Measurements from ENCODE around the gene C2CD3. TPM values are rescaled to one million over a fixed set of nuclear protein-coding genes. Genes with fewer than 3 reads are reported as not detected.
"Not testable (repeated sequence)": the region's sequence is repeated elsewhere in the genome, so short reads cannot be mapped to it uniquely, and the experiment has no call there.

C2CD3 gene
- total RNA-seq, 1 donor from 2014 or later = 23.8 TPM

- Histone ChIP-seq H3K4me1 (no peaks in the 10 kb centered on the region), H3K9me3 (no peaks in the 10 kb centered on the region), H3K36me3 (peaks cover 0 to 40% of the 10 kb centered on the region in 2 donors), H3K27ac (no peak overlapping the region), H3K27me3 (no peaks in the 10 kb centered on the region), H3K4me3 (no peak overlapping the region)
- DNase-seq (ENCODE audit: extremely low spot score in 2 of 2) = no peak
- intact Hi-C loops (cut with DNase I) = no loop called here
- TF ChIP-seq, protein P1, sequence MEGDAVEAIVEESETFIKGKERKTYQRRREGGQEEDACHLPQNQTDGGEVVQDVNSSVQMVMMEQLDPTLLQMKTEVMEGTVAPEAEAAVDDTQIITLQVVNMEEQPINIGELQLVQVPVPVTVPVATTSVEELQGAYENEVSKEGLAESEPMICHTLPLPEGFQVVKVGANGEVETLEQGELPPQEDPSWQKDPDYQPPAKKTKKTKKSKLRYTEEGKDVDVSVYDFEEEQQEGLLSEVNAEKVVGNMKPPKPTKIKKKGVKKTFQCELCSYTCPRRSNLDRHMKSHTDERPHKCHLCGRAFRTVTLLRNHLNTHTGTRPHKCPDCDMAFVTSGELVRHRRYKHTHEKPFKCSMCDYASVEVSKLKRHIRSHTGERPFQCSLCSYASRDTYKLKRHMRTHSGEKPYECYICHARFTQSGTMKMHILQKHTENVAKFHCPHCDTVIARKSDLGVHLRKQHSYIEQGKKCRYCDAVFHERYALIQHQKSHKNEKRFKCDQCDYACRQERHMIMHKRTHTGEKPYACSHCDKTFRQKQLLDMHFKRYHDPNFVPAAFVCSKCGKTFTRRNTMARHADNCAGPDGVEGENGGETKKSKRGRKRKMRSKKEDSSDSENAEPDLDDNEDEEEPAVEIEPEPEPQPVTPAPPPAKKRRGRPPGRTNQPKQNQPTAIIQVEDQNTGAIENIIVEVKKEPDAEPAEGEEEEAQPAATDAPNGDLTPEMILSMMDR (IDR thresholded peaks at IDR 0.05) = no peak
- no peak for TF ChIP-seq POLR2AphosphoS5 (IDR thresholded peaks at IDR 0.05; ENCODE audit: insufficient read depth in 1 of 2, low read depth in 1 of 2)
- no peak for TF ChIP-seq POLR2A (IDR thresholded peaks at IDR 0.05)
These were observed 84.4 kb downstream of the C2CD3 start for GRCh38 chr11:74086242-74086884.

DNA sequence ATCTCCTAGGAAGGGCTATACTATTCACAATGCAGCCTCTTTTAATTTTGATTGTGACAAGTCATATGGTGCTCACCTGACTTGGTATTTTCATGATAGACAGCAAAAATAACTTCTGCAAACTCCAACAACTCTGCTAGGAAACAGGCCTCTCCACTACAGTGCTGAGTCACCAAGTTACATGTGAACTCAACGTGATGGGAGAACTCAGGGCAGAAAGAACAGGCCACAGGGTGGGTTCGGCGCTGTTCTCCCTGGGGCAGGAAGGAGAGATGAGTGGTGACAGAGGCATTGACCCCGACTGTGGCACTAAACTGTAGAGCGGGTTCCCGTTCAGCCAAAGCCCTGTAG is 85.3 kb downstream of the C2CD3 start:
- Histone ChIP-seq H3K36me3 (peaks cover 0 to 35% of the 10 kb centered on the region in 2 donors), H3K9me3 (no peaks in the 10 kb centered on the region), H3K27ac (no peak overlapping the region), H3K27me3 (no peaks in the 10 kb centered on the region), H3K4me3 (no peak overlapping the region), H3K4me1 (no peaks in the 10 kb centered on the region)
- TF ChIP-seq POLR2A (IDR thresholded peaks at IDR 0.05) (no peak), POLR2AphosphoS5 (IDR thresholded peaks at IDR 0.05; ENCODE audit: insufficient read depth in 1 of 2, low read depth in 1 of 2) (no peak)
- TF ChIP-seq, protein P1 (IDR thresholded peaks at IDR 0.05) = no peak
- DNase-seq (ENCODE audit: extremely low spot score in 2 of 2) = no peak
- intact Hi-C loops (cut with DNase I) = no loop called here

DNA sequence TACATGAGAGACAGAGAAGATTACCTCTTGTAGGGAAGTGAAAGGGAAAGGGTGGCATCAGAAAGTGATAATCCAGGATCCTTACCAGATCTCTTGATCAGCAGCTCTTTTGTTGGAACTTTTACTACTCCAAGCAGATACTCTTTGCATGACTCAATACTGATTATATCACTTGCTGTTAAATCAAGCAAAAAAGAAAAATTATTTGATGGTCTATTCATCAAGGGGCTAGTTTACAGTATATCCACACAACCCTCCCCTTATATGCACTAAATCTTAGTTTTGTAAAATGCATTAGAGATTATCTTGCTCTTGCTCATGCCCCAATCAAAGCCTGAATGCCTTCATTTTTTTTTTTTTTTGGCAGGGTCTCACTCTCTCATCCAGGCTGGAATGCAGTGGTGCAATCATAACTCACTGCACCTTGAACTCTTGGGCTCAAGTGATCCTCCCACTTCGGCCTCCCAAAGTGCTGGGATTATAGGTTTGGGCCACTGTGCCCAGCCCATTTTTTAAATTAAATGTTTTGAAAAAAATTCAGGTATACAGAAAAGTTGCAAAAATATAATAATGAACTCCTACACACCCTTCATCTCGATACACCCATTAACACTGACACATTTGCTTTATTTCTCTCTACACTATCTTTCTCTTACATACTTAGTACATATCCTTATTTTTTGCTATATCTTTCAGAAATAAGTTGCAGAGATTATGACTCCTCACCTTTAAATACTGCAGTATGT is 85.8 kb downstream of the C2CD3 start:
- H3K27me3 ChIP-seq = no peaks in the 10 kb centered on the region
- intact Hi-C loops (cut with DNase I) = no loop called here
- H3K9me3 ChIP-seq = no peaks in the 10 kb centered on the region
- DNase-seq (ENCODE audit: extremely low spot score in 2 of 2) = no peak
- H3K4me3 ChIP-seq = no peak overlapping the region
- H3K36me3 ChIP-seq = peaks cover 0 to 30% of the 10 kb centered on the region in 2 donors
- no peak overlapping the region for H3K27ac ChIP-seq
- no peaks in the 10 kb centered on the region for H3K4me1 ChIP-seq
- TF ChIP-seq POLR2AphosphoS5 (IDR thresholded peaks at IDR 0.05; ENCODE audit: insufficient read depth in 1 of 2, low read depth in 1 of 2) (no peak), POLR2A (IDR thresholded peaks at IDR 0.05) (no peak)
- TF ChIP-seq, protein P1 (IDR thresholded peaks at IDR 0.05) = no peak

DNA sequence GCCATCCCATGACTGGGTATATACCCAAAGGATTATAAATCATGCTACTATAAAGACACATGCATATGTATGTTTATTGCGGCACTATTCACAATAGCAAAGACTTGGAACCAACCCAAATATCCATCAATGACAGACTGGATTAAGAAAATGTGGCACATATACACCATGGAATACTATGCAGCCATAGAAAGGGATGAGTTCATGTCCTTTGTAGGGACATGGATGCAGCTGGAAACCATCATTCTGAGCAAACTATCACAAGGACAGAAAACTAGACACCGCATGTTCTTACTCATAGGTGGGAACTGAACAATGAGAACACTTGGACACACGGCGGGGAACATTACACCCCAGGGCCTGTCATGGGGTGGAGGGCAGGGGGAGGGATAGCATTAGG is 86.9 kb downstream of the C2CD3 start:
- peaks cover 0 to 22% of the 10 kb centered on the region in 2 donors for H3K36me3 ChIP-seq

DNA sequence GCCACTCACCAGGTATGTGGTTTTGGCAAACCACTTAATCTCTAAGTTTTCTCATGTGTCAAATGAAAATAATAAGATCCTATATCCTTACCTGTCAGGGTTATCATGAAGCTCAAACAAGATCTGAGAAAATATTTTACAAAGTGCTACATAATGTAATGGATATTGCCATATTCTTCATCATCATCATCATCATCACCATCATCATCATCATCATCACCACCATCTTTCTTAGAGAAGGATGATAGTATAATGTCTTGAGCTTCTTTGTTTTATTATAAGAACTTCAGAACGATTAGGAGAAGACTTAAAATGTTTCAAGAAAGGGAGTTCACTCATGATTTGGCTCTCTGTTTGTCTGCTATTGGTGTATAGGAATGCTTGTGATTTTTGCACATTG is 89.4 kb downstream of the C2CD3 start:
- no peaks in the 10 kb centered on the region for H3K9me3 ChIP-seq
- no peaks in the 10 kb centered on the region for H3K27me3 ChIP-seq
- intact Hi-C loops (cut with DNase I) = no loop called here
- peaks cover 0 to 28% of the 10 kb centered on the region in 2 donors for H3K36me3 ChIP-seq
- TF ChIP-seq POLR2A (IDR thresholded peaks at IDR 0.05) = no peak
- TF ChIP-seq, protein P1 (IDR thresholded peaks at IDR 0.05) = no peak
- H3K4me3 ChIP-seq = no peak overlapping the region
- no peak overlapping the region for H3K27ac ChIP-seq
- DNase-seq (ENCODE audit: extremely low spot score in 2 of 2) = no peak
- H3K4me1 ChIP-seq = no peaks in the 10 kb centered on the region

More for the DNA sequence above, 86.9 kb downstream of the C2CD3 start:
- H3K4me3 ChIP-seq; DNase-seq (ENCODE audit: extremely low spot score in 2 of 2); H3K27ac ChIP-seq; H3K9me3 ChIP-seq; intact Hi-C loops (cut with DNase I); H3K27me3 ChIP-seq; H3K4me1 ChIP-seq: not testable (repeated sequence)
